HG03571 (cell line): ENCODE results near the gene KIF25.

ENCODE experiments used
- ATAC-seq: cut with Tn5 transposase; IDR thresholded peaks from one replicate; pipeline ENCODE4 v1.9.1; 2021; ENCODE audit not compliant: unreplicated experiment

Gene KIF25

DNA sequence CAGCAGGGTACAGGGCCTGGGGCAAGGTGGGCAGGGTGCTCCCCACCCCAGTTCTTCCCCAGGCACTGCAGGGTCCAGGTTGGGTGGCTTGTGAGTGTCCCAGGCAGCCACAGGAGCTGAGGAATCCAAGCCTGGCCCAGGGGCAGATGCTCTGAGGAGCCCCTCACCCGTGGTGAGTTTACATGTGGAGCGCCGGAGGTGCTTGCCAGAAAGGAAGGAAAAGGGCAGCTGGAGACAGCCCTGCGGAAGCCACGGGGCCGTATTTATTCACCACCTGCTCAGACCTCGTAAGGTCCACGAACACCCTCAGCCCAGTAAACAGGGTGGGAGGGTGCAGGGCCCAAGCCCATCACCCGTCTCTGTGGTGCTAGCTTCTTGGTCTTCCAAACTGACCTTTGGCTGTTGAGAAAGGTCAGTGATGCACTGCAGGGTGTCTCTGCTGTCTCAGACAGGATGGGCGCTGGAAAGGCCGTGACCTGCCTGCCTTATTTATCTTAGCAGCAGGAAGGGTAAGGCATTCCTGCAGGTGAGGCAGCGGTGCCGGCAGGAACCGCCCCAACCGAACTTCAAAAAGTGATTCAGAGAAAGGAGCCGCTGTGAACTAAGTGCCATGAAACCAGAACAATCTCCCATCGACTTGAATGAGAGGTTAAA is 85.5 kb downstream of the KIF25 start:
- no peak for ATAC-seq

DNA sequence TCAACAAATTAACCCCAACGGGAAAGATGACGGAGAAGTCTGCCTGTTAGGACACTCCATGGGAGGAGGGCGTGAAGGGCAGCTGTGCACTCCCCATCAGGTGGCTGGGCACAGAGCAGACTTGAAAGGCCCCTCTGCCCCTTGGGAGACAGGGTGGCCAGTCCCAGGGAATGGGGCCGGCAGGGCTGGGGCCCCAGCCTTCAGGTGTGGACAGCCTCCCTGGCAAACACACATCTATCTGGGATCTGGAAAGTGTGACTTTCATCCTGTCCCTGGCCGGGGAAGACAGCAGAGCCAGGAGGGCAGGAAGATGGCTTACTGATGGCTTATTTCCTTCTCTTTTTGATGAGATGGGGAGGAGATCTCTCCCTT is 86.0 kb downstream of the KIF25 start:
- no peak for ATAC-seq

DNA sequence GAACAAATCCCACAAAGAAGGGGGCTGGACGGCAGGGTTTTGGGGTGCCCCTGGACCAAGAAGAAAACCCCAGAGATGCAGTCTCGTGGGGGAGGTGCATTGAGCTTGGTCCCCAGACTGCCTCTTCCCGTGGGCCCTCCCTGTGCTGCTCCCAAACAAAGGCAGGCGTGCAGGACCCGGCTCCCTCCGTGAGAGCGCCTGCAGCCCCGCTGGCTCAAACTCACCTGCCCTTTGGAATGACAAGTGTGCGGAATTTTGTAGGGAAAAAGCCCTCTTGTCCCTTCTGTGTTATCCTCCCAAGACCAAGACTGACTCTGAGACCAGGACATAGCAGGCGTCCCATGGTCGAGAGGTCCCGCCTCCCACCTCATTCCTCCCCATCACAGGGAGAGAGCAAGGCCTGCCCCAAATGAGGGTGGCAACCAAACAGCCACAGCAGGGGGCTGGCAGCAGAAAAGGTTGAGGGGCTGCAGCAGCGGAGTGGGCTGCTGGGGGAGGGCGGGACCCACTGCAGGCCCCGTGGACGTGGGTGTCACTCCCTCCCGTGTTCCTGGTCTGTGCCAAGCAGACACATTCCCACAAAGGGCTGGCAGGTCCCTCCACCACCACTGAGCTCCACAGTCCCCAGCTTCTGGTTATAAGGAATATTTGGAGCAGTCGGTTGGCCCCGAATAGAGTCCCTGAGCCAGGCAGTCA is 87.1 kb downstream of the KIF25 start:
- ATAC-seq, result no peak

DNA sequence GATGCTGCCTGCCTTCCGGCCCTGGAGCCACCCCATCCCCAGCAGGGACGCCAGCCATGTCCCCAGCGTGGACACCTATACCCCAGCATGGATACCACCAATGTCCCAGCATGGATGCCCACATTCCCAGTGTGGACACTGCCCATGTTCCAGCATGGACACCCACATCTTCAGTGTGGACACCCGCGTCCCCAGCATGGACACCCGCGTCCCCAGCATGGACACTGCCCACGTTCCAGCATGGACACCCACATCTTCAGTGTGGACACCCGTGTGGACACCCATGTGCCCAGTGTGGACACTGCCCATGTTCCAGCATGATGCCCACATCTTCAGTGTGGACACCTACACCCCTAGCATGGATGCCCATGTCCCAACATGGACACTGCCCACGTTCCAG is 88.6 kb downstream of the KIF25 start:
- ATAC-seq, result no peak

DNA sequence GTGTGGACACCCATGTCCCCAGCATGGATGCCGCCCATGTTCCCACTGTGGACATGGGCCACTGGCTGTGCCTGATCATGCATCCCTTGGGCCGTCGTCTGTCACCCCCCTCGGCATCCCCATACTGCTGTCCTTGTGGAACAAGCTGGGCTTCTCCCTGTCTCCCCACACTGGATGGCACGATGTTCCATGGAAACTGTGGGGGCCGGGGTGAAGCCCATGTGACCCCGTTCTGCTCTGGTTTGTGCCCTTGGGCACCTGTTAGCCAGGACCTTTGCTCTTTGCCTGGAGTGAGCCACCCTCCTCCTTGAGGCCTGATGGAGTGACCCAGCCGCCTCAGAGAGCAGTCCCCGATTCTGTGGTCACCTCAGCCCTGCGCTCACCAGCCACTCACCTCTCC is 89.1 kb downstream of the KIF25 start:
- no peak for ATAC-seq

DNA sequence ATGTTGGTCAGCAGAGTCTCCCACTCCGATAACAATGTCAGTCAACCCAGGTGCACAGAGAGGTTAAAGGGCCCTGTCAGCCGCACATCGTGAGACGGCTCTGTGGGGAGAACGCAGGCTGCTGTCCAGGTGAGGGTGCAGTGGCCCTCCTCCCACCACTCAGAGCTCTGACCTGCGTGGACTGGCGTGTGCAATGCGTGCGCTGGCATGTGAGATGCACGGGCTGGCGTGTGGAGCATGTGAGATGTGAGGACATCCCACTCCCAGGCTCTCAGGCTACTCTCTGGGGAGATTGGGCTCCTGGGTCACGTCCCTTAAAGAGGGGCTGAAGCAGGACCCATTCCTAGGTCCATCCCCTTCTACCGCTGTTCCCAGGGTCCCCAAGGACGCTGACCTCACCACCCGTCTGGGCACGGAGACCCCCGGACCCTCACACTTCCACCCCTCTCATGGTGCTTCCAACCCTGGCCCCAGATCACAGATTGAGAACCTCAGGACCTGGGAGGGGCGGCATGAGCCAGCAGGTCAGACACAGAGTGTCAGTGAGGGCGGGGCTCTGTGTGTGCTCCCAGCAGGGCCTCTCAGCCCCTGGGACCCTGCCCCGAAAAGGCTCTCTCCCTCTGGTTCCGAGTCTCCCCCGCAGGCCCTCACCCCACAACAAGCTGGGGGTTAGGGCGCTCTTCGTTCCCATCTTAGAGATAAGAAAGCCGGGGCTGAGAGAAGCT is 90.1 kb downstream of the KIF25 start:
- no peak for ATAC-seq

DNA sequence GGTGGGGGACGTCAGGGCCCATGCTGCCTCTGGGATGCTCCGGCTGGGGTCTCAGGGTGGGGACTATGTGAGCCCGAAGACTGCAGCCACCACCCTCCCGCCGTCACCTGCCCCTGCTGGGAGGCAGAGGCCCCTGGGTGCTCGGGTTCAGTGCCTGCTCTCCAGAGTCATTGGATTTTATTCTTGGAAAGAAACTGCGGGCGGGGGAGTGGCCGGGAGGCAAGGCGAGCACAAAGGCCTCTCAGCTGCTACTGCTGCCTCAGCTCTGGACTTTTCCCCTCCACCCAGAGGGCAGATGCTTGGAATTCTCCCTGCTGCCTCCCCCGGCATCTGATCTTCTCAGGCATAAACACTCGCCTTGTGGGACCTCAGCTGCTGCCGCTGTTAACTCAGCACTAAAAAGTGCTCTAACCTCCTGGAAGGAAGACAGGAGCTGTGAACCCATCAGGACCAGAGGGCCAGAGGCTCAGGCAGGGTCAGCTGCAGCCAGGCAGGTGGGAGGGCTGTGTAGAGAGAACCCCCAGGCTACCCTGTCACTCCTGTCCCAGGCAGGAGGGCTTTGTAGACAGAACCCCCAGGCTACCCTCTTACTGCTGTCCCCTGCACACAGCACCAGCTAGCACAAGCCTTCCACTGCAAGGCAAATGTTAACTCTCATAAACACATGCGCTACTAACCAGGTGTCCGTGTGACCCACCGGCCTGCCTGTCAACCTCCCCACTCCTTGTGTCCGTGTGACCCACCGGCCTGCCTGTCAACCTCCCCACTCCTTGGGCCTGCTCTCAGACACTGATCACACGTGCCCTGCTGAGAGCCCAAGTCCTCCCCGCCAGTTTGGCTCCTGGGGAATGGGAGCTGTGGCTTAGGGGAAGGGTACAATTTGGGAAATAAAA is 90.9 kb downstream of the KIF25 start:
- ATAC-seq, result no peak

DNA sequence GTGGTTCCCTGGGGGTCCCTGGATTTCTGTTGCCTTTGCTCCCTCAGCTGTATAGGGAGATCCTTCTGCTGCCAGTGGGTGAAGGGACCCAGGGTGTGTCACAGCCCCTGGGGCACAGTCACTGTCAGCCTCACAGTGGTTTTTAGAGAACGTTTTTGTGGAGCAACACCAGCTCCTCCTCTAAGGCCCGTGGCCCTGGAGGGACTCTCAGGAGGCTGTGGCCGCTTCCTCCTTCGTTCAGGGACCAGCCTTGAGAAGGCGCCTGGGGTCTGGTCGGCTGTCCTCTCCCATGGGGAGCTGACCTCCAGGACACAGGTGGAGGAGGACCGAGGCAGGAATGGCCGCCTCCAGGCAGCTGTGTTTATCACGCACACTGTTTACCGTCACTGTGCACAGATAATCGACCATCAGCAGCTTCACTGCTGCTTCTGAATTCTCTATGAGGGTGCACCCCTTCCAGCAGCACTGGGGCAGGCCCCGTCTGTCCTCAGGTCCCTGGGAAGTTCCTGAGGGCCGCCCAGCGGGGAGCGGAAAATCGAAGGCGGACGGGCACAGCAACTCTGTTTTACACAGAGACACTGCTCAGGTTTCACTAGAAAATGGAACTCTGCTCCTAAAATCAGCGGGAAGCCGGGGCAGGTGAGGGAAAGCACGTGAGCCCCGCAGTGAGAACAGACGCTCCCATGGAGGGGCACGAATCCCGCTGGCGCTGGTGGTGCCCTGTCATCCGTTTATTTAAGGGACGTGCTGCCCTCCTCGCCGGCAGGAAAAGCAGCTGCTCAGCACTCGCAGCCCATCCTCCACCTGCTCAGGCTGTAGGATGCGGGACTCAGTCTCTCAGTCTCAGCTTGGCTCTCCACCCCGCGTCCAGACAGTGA is 92.0 kb downstream of the KIF25 start:
- ATAC-seq, result no peak

DNA sequence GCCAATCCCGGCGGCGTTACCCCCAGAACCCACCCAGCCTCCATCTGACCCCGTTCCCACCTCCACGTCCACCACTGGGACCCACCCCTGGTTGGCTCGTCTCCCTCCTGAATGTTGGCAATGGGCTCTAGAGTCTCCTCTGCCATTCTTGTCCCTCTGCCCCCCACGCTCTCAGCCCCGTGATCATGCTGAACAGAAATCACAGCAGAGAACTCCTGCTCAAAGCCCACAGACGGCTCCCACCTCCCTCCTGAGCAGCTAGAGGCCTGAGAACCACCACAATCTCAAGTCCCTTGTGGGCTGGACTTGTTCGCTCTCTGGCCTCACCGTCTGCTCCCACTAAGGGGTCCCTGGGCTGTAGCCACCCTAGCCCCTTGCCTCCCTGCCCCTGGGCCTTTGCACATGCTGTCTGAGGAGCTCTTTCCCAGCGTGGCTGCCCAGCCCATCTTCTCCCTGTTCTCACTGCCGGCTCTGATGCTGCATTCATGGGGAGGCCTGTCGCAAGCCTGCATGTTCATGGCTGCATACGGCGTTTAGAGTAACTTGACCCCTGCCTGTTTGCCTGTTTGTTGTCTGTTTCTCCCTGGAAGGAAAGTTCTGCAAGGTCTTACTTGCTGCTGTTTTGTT is 92.7 kb downstream of the KIF25 start:
- ATAC-seq, result no peak

DNA sequence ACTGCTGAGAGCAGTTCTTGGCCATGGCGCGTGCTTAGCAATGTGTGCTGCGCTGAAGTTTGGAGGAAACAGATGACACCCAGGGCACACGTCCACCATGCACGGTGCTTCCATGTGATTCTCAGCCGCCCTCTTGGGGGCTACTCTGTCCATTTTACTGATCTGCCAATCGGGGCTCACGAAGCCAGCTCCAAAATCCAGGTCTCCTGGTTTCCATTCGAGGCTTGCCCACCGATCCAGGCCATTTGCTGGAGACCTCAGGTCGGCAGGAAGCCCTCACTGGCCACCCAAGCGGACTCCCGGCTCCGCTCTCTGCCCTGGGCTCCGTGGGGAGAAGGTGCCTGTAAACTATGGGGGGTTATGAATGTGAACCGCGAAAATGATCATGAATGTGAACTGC is 93.2 kb downstream of the KIF25 start:
- no peak for ATAC-seq

DNA sequence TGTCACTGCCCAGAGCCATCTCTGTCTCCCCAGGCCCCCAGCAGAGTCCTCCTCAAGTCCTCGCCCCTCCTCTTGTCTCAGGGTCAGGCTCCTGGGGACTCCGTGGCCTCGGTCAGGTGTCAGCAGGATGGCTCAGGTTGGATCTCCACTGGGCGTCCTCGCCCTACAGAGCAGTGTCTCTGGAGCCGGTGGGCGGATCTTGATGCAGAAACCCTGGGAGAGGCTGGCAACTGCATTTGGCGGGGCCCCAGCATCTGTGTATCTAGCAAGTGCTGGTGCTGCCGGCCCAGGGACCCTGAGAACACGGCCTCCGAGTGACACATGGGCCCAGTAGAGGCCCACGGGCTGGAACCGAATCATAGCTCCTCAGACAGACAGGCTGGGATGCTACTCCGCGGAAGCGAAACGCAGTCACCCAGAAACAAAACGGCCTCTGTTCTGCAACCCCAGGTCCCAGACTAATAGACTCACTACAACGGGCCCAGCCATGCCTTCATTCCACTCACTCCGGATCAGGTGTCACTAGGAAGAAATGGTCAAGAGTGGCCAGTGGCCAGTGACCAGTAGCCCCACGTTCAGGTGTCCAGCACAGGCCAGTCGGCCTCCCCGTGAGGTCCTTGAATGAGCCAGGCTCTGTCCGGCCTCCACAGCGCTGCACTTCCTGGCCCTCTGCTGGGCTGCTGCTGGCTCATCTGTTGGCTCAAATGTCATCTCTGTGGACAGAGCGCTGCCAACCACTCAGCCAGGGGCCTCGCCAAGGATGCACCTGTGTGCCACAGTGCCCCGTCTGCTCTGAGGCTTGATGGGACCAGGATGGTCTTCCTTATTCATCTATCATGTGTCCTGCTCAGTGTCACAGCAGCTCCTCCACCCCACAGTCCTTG is 94.2 kb downstream of the KIF25 start:
- ATAC-seq, result no peak

DNA sequence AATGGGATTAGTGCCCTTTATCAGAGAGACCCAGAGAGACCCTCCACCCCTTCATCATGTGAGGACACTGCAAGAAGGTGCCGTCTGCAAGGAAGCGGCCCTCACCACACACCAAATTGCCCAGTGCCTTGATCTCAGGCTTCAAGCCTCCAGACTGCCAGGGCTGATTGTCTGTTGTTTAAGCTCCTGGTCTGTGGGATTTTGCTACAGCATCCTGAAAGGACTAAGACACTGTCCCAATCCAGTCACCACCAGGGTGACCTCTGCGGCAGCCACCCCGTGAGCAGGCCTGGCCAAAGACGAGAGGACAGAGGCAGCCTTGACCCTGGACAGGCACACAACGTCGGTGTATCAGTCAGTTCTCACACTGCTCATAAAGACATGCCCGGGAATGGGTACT is 95.1 kb downstream of the KIF25 start:
- ATAC-seq, result no peak

DNA sequence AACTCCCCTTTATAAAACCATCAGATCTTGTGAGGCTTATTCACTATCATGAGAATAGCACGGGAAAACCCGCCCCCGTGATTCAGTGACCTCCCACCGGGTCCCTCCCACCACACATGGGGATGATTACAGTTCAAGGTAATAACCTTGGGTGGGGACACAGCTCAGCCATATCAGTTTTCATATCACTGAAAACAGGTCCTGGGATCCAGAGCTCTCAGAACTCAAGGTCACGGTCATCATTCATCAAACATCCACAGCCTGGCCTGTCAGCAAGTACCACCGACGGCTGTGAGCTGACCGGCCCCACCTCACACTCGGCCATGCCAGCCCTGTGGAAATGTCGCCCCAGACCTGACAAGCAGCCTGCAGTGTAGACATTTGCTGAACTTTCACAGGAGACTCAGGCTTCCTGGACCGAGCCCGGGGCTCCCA is 95.6 kb downstream of the KIF25 start:
- ATAC-seq, result no peak

DNA sequence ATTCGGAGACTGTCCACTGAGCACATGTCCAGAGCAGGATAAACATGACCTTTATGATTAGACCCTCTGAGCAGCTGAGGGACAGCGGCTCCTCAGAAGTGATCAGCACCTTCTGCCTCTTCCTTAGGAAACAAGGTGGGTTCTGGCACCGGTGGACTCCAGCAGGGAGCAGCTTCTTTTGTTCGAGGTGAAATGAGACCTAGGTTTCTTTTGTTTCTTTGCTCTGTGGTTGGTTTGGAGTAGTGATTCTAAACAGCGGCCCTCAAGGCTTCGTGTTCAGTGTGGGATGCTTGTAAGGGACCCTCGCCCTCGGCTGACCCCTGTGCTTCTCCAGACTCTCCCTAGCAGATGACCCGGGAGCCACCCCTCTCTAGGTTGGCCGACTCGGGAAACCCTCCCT is 96.2 kb downstream of the KIF25 start:
- ATAC-seq, result no peak
